G401.6 (cell line): ENCODE results near the gene BAG1.

Source experiments
- FAIRE-seq: peaks from 2 replicates; lab custom pipeline; 2012; peaks lifted over from hg19 to GRCh38; lab: Jason Lieb, UNC

The BAG1 gene

DNA sequence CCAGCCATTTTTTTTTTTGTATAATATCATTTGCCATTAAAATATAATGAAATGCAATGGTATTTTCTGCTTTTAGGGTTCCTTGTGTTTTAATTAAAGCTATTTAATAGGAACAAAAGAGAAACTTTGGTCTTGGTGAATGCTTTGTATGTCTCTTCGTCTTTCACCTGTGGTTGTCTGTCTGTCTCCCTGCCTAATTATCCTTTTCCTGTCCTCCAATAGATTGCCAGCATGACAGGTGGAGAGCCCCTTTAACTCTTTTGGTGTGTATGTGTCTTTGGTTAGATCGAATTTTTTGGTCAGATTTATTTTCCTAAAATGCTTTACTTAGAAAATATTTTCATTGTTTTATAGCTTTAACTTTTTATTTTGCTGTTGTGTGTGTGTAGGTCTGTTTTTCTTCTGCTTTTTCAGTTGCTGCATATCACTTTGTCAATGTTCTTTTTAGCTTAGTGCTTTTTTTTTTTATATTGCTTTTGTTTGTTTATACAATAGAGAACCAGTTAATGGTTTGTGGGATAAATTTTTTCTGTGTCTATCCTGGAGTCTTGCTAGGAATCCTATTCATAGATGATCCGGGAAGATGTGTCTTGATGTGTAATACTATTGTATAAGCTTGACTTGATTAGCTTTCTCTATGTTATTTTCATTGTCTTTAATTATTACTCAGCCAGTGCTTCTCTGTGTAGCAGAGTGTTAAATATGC lies 8.9 kb upstream of the BAG1 start:
- no peak for FAIRE-seq

- FAIRE-seq = no peak
Measured at GRCh38 chr9:33272061-33272460, 7.6 kb upstream of the BAG1 start.

GRCh38 chr9:33270146-33270545 lies 5.6 kb upstream of the BAG1 start:
- FAIRE-seq = no peak

GRCh38 chr9:33267151-33267767 lies 2.8 kb upstream of the BAG1 start:
- no peak for FAIRE-seq

GRCh38 chr9:33265211-33265865 lies 830 bp upstream of the BAG1 start:
- FAIRE-seq = no peak

- no peak for FAIRE-seq
Measured at GRCh38 chr9:33264003-33264472, 470 bp downstream of the BAG1 start.

DNA sequence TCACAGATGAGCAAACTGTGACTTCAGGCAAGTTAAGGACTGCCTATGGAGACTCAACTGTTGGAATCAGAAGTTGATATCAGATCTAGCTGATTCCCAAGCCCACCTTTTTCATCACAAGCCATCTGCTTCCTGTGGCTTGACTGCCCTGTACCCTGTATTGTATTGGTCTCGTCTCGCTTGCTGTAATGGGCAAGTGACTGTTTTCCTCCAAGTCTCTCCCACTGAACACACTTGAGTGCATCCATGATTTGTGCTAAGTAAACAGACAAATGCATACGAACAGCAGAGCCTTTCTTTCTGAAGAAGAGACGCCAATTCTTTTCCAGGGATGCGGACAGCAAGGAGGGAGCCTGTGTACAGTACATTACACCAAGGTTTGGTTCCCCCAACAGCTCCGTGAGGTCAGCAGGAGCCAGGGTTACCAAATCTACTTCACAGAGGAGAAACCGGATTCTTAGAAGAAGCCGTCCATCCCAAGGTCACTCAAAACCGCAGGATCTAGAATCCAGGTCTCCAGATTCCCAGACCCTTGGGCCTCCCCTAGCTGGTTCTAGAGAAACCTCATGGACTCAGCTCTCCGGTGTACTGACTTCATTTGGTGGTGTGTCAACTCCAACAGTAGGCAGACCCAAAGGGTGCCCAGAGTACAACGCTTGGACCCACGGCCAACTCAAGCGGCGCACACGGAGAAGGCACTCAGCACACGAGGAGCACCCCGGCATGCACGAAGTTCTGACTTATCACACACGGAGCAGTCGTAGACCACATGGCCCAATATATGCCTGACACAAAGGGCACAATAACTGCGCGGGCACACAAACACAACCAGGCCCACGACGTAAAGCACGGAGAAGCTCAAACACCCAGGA lies 1.1 kb downstream of the BAG1 start:
- no peak for FAIRE-seq

DNA sequence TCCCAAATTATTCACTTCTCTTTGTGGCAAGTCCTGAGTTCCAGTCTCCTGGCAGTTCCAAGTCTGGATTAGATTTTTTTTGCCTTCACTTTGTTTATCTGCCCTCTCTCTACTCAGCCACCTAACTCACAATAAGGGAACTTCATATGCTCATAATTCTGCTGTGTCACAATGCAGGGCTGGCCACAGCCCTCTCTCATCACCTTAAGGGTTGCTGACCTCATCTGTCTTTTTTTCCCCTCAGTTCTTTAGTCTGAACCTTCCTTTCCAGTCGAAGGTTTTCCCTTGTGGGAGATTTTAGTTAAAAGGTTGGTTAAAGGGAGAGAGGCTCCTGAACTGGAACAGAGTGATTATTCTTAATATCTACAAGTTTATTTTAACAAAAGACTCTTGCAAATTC lies 4.1 kb downstream of the BAG1 start:
- no peak for FAIRE-seq

DNA sequence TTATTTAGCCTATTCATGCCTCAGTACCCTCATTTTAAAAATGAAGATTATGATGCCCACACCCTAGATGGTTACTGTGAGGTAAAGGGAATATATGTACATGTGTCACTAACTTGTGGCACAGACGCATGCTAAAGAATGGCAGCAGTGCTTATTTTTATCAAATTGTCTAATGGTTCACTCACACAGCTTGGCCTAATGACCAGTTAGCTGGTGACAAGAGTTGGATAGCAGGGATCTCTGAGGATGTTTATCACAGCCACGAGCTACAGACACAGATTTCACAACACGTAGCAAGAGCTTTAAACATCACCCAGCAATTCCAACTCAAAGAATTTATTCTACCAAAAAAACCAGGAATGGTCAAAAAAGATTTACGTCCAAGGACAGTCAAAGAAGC lies 7.2 kb downstream of the BAG1 start:
- no peak for FAIRE-seq

DNA sequence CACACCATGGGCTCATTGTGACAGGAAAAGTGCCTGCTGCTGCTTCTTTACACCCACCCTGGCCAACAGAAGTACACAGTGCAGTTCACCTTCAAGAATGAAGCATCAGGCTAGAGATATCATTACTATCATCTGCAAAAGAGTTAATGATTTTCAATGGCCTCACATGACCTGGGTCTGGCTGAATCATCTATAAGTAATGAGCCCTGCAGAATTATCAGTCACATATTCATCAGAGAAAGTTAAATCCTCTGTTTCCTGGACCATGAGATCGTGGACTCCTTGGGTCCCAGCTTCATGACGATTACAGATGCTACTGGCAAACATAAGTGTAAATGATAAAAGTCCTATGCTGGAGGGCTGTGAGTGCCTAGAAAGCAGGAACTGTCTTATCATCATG lies 8.3 kb downstream of the BAG1 start:
- FAIRE-seq = no peak

- no peak for FAIRE-seq
Measured at GRCh38 chr9:33255471-33255870, 9.0 kb downstream of the BAG1 start.

DNA sequence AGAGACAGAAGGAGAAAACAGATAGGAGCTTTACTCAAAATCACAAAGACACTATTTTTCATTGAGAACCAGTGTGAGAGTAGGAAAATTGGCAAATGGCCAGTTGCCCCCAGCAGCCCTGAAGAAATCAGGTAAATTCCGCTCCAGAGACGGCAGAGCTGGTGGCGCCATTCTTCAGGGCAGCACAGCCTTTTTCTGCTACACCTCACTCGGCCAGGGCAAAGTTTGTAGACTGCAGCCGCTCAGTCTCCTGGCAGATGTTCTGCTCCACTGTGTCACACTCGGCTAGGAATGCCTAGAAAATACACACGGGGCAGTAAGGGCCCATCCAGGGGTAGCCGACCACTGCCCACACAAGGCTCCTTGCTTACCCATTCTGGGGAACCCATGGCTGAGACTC lies 9.5 kb downstream of the BAG1 start:
- FAIRE-seq = no peak

DNA sequence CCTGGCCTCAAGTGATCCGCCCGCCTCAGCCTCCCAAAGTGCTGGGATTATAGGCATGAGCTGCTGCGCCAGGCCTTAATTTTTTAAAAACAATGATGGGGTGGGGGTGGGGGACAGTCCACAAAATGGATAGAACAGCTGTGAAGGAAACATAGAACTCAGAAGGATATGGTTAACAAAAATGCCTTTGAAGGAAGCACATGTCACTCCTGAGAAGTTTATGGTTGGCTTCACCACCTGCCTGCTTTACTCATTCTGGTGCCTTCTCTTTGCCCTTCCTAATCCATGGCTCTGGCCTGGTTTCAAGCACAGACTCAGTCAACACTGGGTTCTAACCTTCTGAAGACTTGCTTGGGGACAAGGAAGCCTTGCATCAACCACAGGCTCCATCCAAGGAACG lies 10.3 kb downstream of the BAG1 start:
- no peak for FAIRE-seq

GRCh38 chr9:33250458-33250995 lies 14.0 kb downstream of the BAG1 start:
- FAIRE-seq = no peak

GRCh38 chr9:33249983-33250382 lies 14.5 kb downstream of the BAG1 start:
- no peak for FAIRE-seq

DNA sequence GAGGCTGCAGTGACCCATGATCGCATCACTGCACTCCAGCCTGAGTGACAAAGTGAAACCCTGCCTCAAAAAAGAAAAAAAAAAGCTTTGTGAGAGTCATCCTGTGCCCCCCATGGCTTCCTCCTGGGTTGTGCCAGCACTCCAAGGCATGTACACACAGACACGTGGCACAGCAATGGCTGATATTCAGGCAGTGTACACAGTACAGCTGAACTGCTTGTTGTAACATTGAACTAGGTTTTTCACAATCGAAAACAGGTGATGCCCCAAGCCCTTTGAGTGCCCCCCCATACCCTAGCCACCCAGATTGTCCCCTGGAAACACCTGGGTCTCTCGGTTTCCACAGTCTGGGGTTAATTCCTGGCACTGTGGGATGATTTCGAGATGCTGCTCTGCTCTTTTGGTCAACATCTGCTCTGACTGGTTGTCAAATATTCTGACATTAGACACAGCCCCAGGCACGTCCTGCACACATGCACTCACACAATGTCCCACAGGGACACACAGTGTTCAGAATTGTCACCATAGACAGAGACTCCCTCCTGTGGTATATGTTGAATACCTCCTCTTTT lies 15.3 kb downstream of the BAG1 start:
- no peak for FAIRE-seq

DNA sequence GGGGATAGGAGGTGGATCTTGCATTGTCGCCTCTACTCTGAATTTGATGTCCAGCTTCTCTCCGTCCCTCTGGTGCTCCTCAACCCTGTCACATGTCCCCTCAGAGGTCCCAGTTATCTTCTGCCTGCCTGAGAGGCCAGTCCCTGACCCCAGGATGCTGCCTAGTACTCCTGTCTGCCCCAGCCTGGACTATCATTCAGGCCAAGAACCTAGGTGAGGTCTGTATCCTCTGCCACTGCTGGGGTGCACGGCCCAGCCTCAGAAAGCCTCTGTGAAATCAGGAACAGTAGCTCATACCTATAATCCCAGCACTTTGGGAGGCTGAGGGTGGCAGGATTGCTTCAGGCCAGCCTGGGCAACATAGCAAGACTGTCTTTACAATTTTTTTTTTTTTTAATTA lies 15.9 kb downstream of the BAG1 start:
- no peak for FAIRE-seq

DNA sequence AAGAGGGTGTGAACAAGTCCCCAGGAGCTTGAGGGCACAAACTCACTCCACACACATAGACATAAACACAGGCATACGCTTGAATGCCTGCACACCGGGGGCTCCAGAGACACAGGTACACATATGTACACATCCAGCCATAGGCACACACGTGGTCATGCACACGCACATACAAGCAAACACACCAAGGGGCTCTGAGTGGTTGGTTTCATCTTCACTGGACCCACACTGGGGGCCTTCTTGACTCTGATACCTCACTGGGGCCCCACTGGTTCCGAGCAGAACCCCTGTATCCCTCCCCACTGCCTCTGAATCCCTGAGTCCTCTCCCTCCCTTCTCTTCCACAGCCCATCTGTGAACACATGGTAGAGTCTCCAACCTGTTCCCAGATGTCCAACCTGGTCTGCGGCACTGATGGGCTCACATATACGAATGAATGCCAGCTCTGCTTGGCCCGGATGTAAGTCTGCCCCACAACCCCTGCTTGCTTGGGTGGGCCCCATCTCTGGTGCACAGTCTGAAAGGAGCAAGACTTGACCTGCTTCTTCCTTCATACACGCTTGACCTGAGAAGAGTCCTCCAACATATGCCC lies 18.1 kb downstream of the BAG1 start:
- FAIRE-seq = no peak

DNA sequence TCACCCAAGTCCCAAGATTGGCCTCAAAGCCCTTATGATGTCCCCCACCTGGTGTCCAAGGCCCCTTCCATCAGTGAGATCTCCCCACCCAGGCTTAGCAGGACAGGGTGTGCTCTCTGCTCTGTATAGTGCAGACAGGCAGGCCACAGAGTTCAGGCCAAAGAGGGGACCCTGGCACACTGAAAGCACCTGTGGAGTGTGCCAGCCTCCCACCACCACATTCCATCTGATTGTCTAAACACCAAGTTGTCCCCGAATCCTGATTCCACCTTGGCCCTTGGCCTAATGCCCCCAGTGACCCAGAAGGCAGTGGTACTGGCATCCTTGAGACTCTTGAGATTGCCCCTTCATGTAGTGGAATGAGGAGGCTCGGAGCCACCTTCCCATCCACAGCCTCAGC lies 19.2 kb downstream of the BAG1 start:
- FAIRE-seq = no peak

DNA sequence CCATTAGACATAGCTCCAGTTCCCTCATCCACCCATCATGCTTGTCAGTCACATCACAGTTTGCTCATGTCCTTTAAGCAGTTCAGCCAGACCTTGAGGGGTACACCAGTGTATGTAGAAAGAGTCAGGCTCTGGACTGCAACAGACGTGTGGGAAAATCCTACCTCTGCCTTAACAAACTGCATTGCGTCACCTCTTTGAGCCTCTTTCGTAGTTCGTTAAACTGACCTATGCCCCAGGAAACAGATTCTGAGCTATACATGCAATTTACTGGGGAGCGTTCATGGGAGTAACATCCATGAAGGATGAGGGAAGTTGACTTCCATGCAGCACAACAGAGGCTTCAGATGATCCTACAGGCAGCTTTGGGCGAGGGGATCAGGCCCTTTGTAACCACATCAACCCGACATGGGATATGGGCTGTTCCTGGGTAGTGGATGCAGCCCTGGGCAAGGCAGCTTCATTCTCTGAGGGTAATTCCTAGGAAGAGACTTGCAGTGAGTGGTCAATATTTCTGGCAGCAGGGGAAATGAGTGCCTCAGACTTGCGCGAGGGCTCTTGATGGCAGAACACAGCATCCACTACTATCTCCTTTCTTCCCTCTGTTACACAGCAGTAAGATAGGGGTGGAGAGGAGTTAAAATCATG lies 20.2 kb downstream of the BAG1 start:
- no peak for FAIRE-seq

DNA sequence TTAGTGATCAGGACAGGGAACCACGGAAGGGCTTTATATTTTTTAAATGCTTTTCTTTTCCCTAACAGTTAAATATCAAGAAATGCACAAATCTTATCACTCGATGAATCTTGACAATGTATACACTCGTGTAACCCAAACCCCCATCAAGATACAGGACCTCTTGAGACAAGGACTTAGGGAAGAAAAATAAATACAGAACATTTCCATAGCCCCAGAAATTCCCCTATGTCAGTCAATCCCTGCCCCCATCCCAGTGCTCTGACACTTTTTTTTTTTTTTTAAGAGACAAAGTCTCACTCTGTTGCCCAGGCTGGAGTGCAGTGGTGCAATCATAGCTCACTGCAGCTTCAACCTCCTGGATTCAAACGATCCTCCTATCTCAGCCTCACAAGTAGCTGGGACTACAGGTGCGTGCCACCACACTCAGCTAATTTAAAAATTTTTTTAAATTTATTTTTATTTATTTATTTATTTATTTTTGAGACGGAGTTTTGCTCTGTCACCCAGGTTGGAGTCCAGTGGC lies 21.8 kb downstream of the BAG1 start:
- FAIRE-seq = no peak
